ENCODE results near the gene CASP3.
"Not testable (repeated sequence)": the region's sequence is repeated elsewhere in the genome, so short reads cannot be mapped to it uniquely, and the experiment has no call there.

CASP3 gene

DNA sequence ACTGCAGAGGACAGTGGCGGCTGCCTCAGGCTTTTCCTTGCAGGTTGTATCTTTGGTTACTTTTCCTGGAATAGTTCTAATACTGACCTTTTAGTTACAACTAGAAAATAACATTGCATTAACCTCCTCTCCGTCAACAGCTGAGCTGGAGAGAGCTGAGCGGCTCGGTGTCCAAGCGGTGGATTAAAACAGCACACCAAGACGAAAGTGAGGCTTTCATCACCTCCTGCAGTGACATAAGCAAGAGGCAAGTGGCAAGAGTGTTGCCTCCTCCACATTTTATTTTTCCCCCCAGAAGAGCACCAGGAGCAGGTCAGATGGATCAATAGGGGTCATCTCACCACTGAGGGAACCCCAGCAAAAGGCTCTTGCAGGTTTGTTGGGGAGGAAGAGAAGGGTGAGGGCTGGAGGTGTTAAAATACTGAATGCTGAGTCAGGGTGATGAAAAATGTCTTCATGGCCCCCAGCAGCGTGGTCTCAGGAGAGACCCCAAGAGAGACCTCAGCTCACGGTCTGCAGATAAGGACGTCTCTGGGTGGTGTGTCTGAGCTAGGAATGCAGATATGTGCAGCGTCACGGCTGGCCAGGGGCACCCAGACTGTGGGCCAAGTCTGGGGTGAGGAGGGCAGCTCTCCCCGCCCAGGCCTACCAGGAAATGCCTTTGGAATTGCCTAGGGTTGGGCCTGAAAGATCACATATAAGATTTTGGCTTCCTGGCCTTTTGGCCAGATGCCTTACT lies 50.3 kb downstream of the CASP3 start:
- H3K27ac ChIP-seq (ENCODE audit: low read depth, low read length), result no peak overlapping the region

DNA sequence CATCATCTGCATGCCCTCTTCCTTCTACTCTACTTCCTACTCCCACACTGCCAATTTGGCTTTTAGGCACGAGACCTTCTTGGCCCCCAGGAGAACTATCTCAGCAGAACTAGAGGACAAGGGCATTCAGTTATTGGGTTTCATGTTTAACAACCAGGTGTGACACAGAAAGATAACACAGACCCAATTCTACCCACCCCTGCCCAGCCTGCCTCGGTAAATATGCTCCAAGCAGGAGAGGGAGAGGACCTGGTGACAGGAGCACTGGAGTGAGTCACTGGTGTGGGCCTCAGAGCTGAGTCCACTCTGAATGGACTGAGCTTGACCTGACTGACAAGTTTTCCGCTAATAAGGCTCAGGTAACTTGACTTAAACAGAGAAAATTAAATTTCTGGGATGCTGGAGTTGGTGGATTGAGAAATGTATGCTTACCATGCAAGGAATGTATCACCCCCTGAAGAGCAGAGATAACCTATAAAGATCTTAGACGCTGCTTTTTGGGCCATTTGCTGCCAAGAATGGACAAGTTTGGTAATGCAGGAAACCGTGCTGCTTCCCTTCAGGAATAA lies 52.5 kb downstream of the CASP3 start:
- H3K9ac ChIP-seq (ENCODE audit: low read length in 5 of 5), result no peak overlapping the region
- no peaks in the 10 kb centered on the region for H3K9me3 ChIP-seq (ENCODE audit: control insufficient read depth in 5 of 5, low read length in 5 of 5)
- H3K36me3 ChIP-seq (ENCODE audit: control insufficient read depth in 5 of 5, insufficient read depth in 5 of 5, low read length in 5 of 5), result no peaks in the 10 kb centered on the region
- no peaks in the 10 kb centered on the region for H3K27me3 ChIP-seq (ENCODE audit: control insufficient read depth in 5 of 5, insufficient read depth in 4 of 5, low read length in 5 of 5)
- no peak overlapping the region for H3K27ac ChIP-seq (ENCODE audit: low read depth, low read length)
- H3K4me1 ChIP-seq (ENCODE audit: control insufficient read depth in 5 of 5, insufficient read depth in 5 of 5, low read length in 5 of 5), result peaks cover 0 to 11% (median 0%) of the 10 kb centered on the region in 5 donors
- no peak overlapping the region for H3K4me3 ChIP-seq (ENCODE audit: low read depth in 1 of 5, low read length in 5 of 5)

More for the DNA sequence above, 50.3 kb downstream of the CASP3 start:
- no peak overlapping the region for H3K4me3 ChIP-seq (ENCODE audit: low read depth in 1 of 5, low read length in 5 of 5)
- H3K9me3 ChIP-seq (ENCODE audit: control insufficient read depth in 5 of 5, low read length in 5 of 5), result peaks cover 0 to under 1% (median 0%) of the 10 kb centered on the region in 5 donors
- no peaks in the 10 kb centered on the region for H3K27me3 ChIP-seq (ENCODE audit: control insufficient read depth in 5 of 5, insufficient read depth in 4 of 5, low read length in 5 of 5)
- peaks cover 0 to 11% (median 0%) of the 10 kb centered on the region in 5 donors for H3K4me1 ChIP-seq (ENCODE audit: control insufficient read depth in 5 of 5, insufficient read depth in 5 of 5, low read length in 5 of 5)
- H3K9ac ChIP-seq (ENCODE audit: low read length in 5 of 5), result no peak overlapping the region
- no peaks in the 10 kb centered on the region for H3K36me3 ChIP-seq (ENCODE audit: control insufficient read depth in 5 of 5, insufficient read depth in 5 of 5, low read length in 5 of 5)

DNA sequence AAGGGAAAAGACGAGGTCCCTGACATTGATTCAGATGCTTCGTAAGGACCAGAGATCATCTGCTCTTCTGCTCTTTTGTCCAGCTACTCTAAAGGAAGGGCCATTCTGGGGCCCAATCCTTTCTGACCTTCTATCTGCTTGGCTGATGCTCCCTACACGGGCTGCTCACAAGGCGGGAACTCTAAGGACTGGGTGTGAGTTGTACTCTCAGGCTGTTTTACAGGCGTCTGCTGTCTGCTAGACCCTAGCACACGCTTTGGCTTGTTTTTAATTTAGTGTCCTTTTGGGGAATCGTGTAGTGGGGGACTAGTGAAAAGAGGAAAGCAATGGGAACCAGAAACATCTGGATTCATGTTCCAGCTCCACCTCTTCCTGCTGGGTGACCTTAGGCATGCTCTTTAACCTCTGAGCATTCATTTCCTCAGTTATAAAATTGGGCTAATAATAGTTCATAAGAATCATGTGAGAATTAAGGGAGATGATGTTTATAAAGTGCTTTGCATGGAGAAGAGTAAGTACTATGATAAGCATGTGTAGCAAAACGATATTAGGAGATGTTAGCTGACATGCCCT lies 53.1 kb downstream of the CASP3 start:
- Histone ChIP-seq H3K27me3 (ENCODE audit: control insufficient read depth in 5 of 5, insufficient read depth in 4 of 5, low read length in 5 of 5) (peaks cover 0 to 2% (median 0%) of the 10 kb centered on the region in 5 donors), H3K27ac (ENCODE audit: low read depth, low read length) (no peak overlapping the region), H3K4me1 (ENCODE audit: control insufficient read depth in 5 of 5, insufficient read depth in 5 of 5, low read length in 5 of 5) (peaks cover 0 to 11% (median 0%) of the 10 kb centered on the region in 5 donors)

DNA sequence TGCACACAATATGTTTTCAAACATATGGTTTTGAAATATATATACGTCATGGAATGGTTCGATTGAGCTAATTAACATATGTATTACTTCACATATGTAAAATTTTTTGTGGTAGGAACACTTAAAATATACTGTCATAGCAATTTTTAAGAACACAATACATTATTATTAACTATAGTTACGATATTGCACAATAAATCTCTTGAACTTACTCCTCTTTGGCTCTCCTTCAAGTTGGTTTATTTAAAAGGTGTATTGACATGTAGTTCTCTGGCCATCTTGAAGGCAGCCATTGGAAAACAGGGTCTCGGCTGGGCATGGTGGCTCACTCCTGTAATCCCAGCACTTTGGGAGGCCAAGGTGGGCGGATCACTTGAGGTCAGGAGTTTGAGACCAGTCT lies 53.8 kb downstream of the CASP3 start:
- Histone ChIP-seq H3K27ac (ENCODE audit: low read depth, low read length) (no peak overlapping the region), H3K4me1 (ENCODE audit: control insufficient read depth in 5 of 5, insufficient read depth in 5 of 5, low read length in 5 of 5) (peaks cover 0 to 11% (median 0%) of the 10 kb centered on the region in 5 donors), H3K27me3 (ENCODE audit: control insufficient read depth in 5 of 5, insufficient read depth in 4 of 5, low read length in 5 of 5) (peaks cover 0 to 5% (median 0%) of the 10 kb centered on the region in 5 donors), H3K4me3 (ENCODE audit: low read depth in 1 of 5, low read length in 5 of 5) (no peak overlapping the region), H3K9ac (ENCODE audit: low read length in 5 of 5) (no peak overlapping the region), H3K36me3 (ENCODE audit: control insufficient read depth in 5 of 5, insufficient read depth in 5 of 5, low read length in 5 of 5) (no peaks in the 10 kb centered on the region), H3K9me3 (ENCODE audit: control insufficient read depth in 5 of 5, low read length in 5 of 5) (no peaks in the 10 kb centered on the region)

More for the DNA sequence above, 53.1 kb downstream of the CASP3 start:
- Histone ChIP-seq H3K9ac (ENCODE audit: low read length in 5 of 5) (no peak overlapping the region), H3K4me3 (ENCODE audit: low read depth in 1 of 5, low read length in 5 of 5) (no peak overlapping the region), H3K9me3 (ENCODE audit: control insufficient read depth in 5 of 5, low read length in 5 of 5) (no peaks in the 10 kb centered on the region), H3K36me3 (ENCODE audit: control insufficient read depth in 5 of 5, insufficient read depth in 5 of 5, low read length in 5 of 5) (no peaks in the 10 kb centered on the region)

DNA sequence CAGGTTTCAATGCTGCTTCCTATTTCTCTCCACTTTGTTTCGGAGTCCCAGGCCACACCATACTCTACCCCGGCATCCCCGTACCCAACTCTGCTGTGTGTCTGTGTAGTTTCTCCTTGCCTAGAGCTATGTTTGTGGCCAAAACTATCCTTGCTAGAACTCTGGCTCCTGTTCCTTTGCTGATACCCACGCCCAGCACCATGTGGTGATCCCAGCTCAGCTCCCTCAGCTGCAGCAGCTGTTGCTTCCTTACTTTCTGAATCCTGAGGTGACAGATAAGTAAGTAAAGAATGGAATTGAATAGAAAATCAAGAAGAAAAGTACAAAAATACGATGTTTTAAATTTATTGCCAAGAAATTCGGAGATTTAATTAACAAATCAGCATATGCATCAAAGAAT lies 55.8 kb downstream of the CASP3 start:
- Histone ChIP-seq H3K4me1 (ENCODE audit: control insufficient read depth in 5 of 5, insufficient read depth in 5 of 5, low read length in 5 of 5) (peaks cover 0 to 11% (median 0%) of the 10 kb centered on the region in 5 donors), H3K4me3 (ENCODE audit: low read depth in 1 of 5, low read length in 5 of 5) (no peak overlapping the region), H3K9me3 (ENCODE audit: control insufficient read depth in 5 of 5, low read length in 5 of 5) (no peaks in the 10 kb centered on the region), H3K9ac (ENCODE audit: low read length in 5 of 5) (no peak overlapping the region), H3K27ac (ENCODE audit: low read depth, low read length) (no peak overlapping the region), H3K27me3 (ENCODE audit: control insufficient read depth in 5 of 5, insufficient read depth in 4 of 5, low read length in 5 of 5) (peaks cover 0 to 5% (median 0%) of the 10 kb centered on the region in 5 donors), H3K36me3 (ENCODE audit: control insufficient read depth in 5 of 5, insufficient read depth in 5 of 5, low read length in 5 of 5) (no peaks in the 10 kb centered on the region)

DNA sequence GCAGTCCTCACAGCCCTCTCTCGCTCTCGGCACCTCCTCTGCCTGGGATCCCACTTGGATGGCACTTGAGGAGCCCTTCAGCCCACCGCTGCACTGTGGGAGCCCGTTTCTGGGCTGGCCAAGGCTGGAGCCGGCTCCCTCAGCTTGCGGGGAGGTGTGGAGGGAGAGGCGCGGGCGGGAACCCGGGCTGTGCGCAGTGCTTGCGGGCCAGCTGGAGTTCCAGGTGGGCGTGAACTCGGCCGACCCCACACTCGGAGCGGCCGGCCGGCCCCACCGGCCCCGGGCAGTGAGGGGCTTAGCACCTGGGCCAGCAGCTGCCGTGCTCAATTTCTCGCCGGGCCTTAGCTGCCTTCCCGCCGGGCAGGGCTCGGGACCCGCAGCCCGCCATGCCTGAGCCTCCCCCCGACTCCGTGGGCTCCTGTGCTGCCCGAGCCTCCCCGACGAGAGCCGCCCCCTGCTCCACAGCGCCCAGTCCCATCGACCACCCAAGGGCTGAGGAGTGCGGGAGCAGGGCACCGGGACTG lies 57.4 kb downstream of the CASP3 start:
- not testable (repeated sequence) for H3K9ac ChIP-seq (ENCODE audit: low read length in 5 of 5); H3K4me3 ChIP-seq (ENCODE audit: low read depth in 1 of 5, low read length in 5 of 5); H3K9me3 ChIP-seq (ENCODE audit: control insufficient read depth in 5 of 5, low read length in 5 of 5)

DNA sequence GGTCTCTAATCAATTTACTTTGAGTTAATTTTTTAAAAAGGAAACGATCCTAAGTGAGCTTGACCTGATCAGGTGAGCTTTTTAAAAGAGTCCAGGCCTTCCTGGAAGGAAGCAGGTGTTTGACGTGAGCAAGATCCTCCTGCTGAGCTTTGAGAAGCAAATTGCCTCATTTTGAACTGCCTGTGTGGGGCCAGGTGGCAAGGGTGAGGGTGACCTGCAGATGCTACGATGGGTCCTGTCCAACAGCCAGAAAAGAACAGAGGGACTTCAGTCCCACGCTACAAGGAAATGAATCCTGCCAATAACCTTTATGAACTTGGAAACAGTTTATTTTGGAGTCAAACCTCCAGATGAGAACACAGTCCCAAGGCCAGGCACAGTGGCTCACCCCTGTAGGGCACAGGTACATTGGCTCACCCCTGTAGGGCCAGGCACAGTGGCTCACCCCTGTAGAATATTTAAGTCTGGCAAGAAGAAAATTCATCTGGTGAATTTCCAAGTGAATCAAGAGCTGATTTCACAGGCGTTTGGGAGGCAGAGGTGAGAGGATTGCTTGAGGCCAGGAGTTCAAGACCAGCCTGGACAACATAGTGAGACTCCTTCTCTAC lies 58.1 kb downstream of the CASP3 start:
- H3K27me3 ChIP-seq (ENCODE audit: control insufficient read depth in 5 of 5, insufficient read depth in 4 of 5, low read length in 5 of 5), result peaks cover 0 to 5% (median 0%) of the 10 kb centered on the region in 5 donors
- peaks cover 0 to 3% (median 0%) of the 10 kb centered on the region in 5 donors for H3K4me1 ChIP-seq (ENCODE audit: control insufficient read depth in 5 of 5, insufficient read depth in 5 of 5, low read length in 5 of 5)
- no peak overlapping the region for H3K27ac ChIP-seq (ENCODE audit: low read depth, low read length)
- no peaks in the 10 kb centered on the region for H3K9me3 ChIP-seq (ENCODE audit: control insufficient read depth in 5 of 5, low read length in 5 of 5)
- H3K9ac ChIP-seq (ENCODE audit: low read length in 5 of 5), result no peak overlapping the region
- no peak overlapping the region for H3K4me3 ChIP-seq (ENCODE audit: low read depth in 1 of 5, low read length in 5 of 5)
- no peaks in the 10 kb centered on the region for H3K36me3 ChIP-seq (ENCODE audit: control insufficient read depth in 5 of 5, insufficient read depth in 5 of 5, low read length in 5 of 5)

More for the DNA sequence above, 57.4 kb downstream of the CASP3 start:
- not testable (repeated sequence) for H3K4me1 ChIP-seq (ENCODE audit: control insufficient read depth in 5 of 5, insufficient read depth in 5 of 5, low read length in 5 of 5); H3K27ac ChIP-seq (ENCODE audit: low read depth, low read length); H3K36me3 ChIP-seq (ENCODE audit: control insufficient read depth in 5 of 5, insufficient read depth in 5 of 5, low read length in 5 of 5); H3K27me3 ChIP-seq (ENCODE audit: control insufficient read depth in 5 of 5, insufficient read depth in 4 of 5, low read length in 5 of 5)

DNA sequence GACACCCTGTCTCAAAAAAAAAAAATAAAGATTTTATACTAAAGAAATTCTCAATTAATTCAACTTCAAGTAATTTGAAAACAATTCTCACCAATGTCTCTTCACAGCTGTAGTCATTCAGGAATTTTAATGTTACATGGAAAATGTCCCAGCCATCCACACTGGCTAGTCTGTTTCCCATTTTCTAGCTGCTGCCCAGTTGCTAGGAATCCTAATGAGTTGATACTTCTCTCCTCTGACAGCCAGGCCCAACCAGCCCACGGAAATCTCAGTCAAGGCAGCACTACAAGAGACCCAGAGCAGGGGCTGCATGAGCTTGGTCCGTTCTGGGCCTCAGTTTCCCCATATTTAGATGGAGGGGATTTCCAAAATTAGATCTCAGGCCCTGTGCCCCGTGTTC lies 59.1 kb downstream of the CASP3 start:
- Histone ChIP-seq H3K27me3 (ENCODE audit: control insufficient read depth in 5 of 5, insufficient read depth in 4 of 5, low read length in 5 of 5) (peaks cover 0 to 5% (median 0%) of the 10 kb centered on the region in 5 donors), H3K9me3 (ENCODE audit: control insufficient read depth in 5 of 5, low read length in 5 of 5) (no peaks in the 10 kb centered on the region), H3K36me3 (ENCODE audit: control insufficient read depth in 5 of 5, insufficient read depth in 5 of 5, low read length in 5 of 5) (no peaks in the 10 kb centered on the region), H3K9ac (ENCODE audit: low read length in 5 of 5) (no peak overlapping the region), H3K27ac (ENCODE audit: low read depth, low read length) (no peak overlapping the region), H3K4me1 (ENCODE audit: control insufficient read depth in 5 of 5, insufficient read depth in 5 of 5, low read length in 5 of 5) (no peaks in the 10 kb centered on the region), H3K4me3 (ENCODE audit: low read depth in 1 of 5, low read length in 5 of 5) (no peak overlapping the region)

DNA sequence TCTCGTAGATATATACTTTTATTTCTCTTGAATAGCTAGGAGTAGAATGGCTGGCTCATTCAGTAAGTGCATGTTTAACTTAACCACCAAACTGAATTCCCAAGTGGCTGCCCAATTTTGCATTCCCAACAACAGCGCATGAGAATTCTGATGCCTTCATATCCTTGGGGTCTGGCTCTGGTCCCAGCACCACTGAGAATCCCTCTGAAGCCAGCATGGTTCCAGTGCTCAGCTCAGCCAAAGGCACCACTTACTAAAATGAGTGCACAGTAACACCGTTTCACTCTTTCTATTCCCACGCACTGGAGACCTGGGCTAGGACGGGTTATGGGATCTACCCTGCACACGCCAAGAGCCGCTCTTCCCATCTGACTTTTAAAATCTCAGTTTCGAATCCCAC lies 60.4 kb downstream of the CASP3 start:
- H3K9me3 ChIP-seq (ENCODE audit: control insufficient read depth in 5 of 5, low read length in 5 of 5), result no peaks in the 10 kb centered on the region
- H3K4me1 ChIP-seq (ENCODE audit: control insufficient read depth in 5 of 5, insufficient read depth in 5 of 5, low read length in 5 of 5), result no peaks in the 10 kb centered on the region
- H3K9ac ChIP-seq (ENCODE audit: low read length in 5 of 5), result no peak overlapping the region
- no peaks in the 10 kb centered on the region for H3K36me3 ChIP-seq (ENCODE audit: control insufficient read depth in 5 of 5, insufficient read depth in 5 of 5, low read length in 5 of 5)
- no peak overlapping the region for H3K27ac ChIP-seq (ENCODE audit: low read depth, low read length)
- no peak overlapping the region for H3K4me3 ChIP-seq (ENCODE audit: low read depth in 1 of 5, low read length in 5 of 5)
- peaks cover 0 to 5% (median 0%) of the 10 kb centered on the region in 5 donors for H3K27me3 ChIP-seq (ENCODE audit: control insufficient read depth in 5 of 5, insufficient read depth in 4 of 5, low read length in 5 of 5)

DNA sequence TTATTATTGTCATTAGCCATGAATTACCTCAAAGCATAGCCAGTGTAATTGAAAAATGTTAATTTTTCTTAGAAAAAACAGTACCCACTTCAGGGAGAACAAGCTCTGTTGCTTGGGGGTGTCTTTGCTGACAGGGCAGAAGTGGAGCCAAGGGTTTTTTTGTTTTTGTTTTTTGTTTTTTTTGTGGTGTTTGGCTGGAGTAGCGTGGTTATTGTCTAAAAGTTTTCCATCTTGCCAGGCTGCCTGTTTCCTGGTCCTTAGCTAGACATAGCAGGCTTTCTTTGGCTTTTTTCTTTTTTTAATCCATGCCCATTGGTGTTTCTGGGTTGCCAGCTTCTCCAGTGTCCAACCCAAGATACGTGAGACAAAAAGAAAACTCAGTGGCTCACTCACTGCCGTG lies 61.5 kb downstream of the CASP3 start:
- H3K27me3 ChIP-seq (ENCODE audit: control insufficient read depth in 5 of 5, insufficient read depth in 4 of 5, low read length in 5 of 5), result peaks cover 0 to 5% (median 0%) of the 10 kb centered on the region in 5 donors
- H3K4me3 ChIP-seq (ENCODE audit: low read depth in 1 of 5, low read length in 5 of 5), result no peak overlapping the region
- no peak overlapping the region for H3K9ac ChIP-seq (ENCODE audit: low read length in 5 of 5)
- no peak overlapping the region for H3K27ac ChIP-seq (ENCODE audit: low read depth, low read length)
- no peaks in the 10 kb centered on the region for H3K36me3 ChIP-seq (ENCODE audit: control insufficient read depth in 5 of 5, insufficient read depth in 5 of 5, low read length in 5 of 5)
- H3K4me1 ChIP-seq (ENCODE audit: control insufficient read depth in 5 of 5, insufficient read depth in 5 of 5, low read length in 5 of 5), result no peaks in the 10 kb centered on the region
- H3K9me3 ChIP-seq (ENCODE audit: control insufficient read depth in 5 of 5, low read length in 5 of 5), result no peaks in the 10 kb centered on the region

Measured in subcutaneous abdominal adipose tissue (tissue), 5 donors.